Measurements from ENCODE around the gene PHYHIPL.
"Not testable (repeated sequence)": the region's sequence is repeated elsewhere in the genome, so short reads cannot be mapped to it uniquely, and the experiment has no call there.

Gene PHYHIPL

DNA sequence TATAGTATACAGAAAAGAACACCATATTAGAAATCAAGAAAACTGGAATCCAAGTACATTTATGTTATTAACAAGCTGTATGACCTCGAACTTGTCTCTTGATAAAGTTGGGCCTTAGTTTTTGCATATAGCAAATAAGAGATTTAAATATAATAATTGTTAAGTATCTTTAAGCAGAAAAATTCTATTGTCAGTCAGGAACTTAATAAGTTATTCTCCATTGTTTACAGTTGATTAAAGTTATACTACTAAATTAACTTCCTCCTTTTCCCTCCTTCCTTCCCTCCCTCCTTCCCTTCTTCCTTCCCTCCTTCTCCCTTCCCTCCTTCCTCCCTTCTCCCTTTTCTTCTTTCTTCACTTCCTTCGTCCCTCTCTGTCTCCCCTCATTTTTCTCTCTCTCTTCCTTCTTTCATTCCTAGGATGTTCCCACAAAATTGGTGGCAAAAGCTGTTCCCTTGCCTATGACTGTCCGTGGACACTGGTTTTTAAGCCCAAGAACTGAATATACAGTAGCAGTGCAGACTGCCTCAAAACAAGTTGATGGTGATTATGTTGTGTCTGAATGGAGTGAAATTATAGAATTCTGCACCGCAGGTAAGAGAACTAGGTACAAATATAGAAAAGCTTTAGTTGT lies 59.7 kb downstream of the PHYHIPL start:
- Histone ChIP-seq H3K9me3 (ENCODE audit: control insufficient read depth, insufficient read depth, low read length) (no peaks in the 10 kb centered on the region), H3K27ac (ENCODE audit: low read depth, low read length) (no peak overlapping the region), H3K36me3 (ENCODE audit: control insufficient read depth, insufficient read depth, low read length) (no peaks in the 10 kb centered on the region), H3K9ac (ENCODE audit: low read depth, low read length) (no peak overlapping the region), H3K27me3 (ENCODE audit: control insufficient read depth, insufficient read depth, low read length) (no peaks in the 10 kb centered on the region), H3K4me1 (ENCODE audit: control insufficient read depth, insufficient read depth, low read length) (no peaks in the 10 kb centered on the region), H3K4me3 (ENCODE audit: low read depth, low read length) (no peak overlapping the region)

DNA sequence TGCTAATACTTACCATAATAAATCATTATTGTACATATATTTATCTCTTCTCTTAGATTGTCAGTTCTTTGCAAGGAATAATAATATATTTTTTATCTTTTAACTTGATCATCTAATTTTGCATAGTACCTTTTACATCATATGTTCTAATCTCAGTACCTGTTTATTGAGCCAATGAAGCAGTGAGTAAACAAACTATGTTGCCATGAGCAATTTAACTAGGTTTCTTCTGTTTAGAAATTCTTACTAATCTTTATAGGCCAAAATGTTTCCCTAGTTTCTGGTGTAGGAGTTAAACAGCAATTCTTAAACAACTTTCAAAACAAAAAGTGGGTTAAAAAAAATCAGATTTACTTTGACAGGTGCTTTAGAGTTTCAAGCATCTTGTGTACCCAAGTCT lies 61.3 kb downstream of the PHYHIPL start:
- H3K36me3 ChIP-seq (ENCODE audit: control insufficient read depth, insufficient read depth, low read length), result no peaks in the 10 kb centered on the region
- H3K4me1 ChIP-seq (ENCODE audit: control insufficient read depth, insufficient read depth, low read length), result no peaks in the 10 kb centered on the region

DNA sequence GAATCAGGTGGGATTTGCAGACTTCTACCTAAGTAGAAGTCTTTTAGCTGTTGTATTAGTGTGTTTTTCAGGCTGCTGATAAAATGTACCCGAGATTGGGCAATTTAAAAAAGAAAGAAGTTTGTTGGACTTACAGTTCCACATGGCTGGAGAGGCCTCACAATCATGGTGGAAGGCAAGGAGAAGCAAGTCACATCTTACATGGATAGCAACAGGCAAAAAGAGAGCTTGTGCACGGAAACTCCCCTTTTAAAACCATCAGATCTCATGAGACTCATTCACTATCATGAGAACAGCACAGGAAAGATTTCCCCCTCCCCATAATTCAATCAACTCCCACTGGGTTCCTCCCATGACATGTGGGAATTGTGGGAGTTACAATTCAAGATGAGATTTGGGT lies 62.7 kb downstream of the PHYHIPL start:
- H3K36me3 ChIP-seq (ENCODE audit: control insufficient read depth, insufficient read depth, low read length); H3K4me3 ChIP-seq (ENCODE audit: low read depth, low read length); H3K27ac ChIP-seq (ENCODE audit: low read depth, low read length); H3K9me3 ChIP-seq (ENCODE audit: control insufficient read depth, insufficient read depth, low read length); H3K9ac ChIP-seq (ENCODE audit: low read depth, low read length); H3K4me1 ChIP-seq (ENCODE audit: control insufficient read depth, insufficient read depth, low read length); H3K27me3 ChIP-seq (ENCODE audit: control insufficient read depth, insufficient read depth, low read length): not testable (repeated sequence)

More for the DNA sequence above, 61.3 kb downstream of the PHYHIPL start:
- no peaks in the 10 kb centered on the region for H3K9me3 ChIP-seq (ENCODE audit: control insufficient read depth, insufficient read depth, low read length)
- H3K27ac ChIP-seq (ENCODE audit: low read depth, low read length), result no peak overlapping the region
- H3K4me3 ChIP-seq (ENCODE audit: low read depth, low read length), result no peak overlapping the region
- H3K27me3 ChIP-seq (ENCODE audit: control insufficient read depth, insufficient read depth, low read length), result no peaks in the 10 kb centered on the region
- no peak overlapping the region for H3K9ac ChIP-seq (ENCODE audit: low read depth, low read length)

DNA sequence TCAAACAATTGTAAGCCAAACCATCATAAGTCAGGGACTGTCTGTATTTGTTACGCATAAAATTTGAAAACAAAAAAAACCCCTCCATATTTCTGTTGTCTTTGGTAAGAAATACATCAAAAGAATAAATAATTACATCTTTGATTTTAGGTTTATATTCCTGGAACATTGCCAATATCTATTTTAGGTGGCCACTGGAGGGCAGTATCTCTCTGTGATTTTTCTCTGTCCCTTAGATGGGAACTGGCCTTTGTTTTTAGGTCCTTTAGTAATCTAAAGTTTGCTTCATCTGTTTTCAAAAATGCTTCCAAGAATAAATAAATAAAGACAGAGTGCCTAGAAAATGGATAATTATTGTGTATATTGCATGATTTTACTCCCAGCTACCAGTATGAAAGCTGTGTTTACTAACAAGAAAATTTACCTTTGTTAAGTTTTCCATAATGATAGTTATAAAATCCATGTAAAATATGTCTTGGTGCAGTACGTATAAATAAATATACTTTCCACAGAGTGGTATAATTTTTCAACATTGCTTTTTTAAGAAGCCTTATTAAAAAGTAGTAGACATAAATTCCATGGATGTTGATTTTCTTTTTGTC lies 64.2 kb downstream of the PHYHIPL start:
- Histone ChIP-seq H3K27ac (ENCODE audit: low read depth, low read length) (no peak overlapping the region), H3K9me3 (ENCODE audit: control insufficient read depth, insufficient read depth, low read length) (no peaks in the 10 kb centered on the region), H3K4me1 (ENCODE audit: control insufficient read depth, insufficient read depth, low read length) (no peaks in the 10 kb centered on the region), H3K9ac (ENCODE audit: low read depth, low read length) (no peak overlapping the region), H3K4me3 (ENCODE audit: low read depth, low read length) (no peak overlapping the region), H3K27me3 (ENCODE audit: control insufficient read depth, insufficient read depth, low read length) (no peaks in the 10 kb centered on the region), H3K36me3 (ENCODE audit: control insufficient read depth, insufficient read depth, low read length) (no peaks in the 10 kb centered on the region)

DNA sequence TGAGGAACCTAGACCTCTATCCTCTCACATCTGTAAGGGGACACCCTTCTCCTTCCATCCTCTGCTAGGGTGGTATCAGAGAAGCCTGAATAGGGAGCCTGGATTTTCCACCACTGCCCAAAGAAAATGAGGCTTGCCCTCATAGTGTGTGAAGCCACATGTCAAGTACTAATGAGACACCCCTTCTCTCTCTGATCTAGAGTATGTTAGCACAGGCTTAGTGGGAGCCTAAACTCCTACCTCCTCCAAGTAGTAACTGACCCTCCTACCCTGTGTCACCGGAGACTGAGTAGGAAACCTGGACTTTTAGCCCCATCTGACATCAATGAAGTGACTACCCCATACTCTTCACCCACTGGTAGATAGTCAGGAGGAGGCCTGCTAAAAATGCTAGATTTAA lies 65.6 kb downstream of the PHYHIPL start:
- Histone ChIP-seq H3K36me3 (ENCODE audit: control insufficient read depth, insufficient read depth, low read length) (no peaks in the 10 kb centered on the region), H3K27ac (ENCODE audit: low read depth, low read length) (no peak overlapping the region), H3K27me3 (ENCODE audit: control insufficient read depth, insufficient read depth, low read length) (no peaks in the 10 kb centered on the region), H3K9me3 (ENCODE audit: control insufficient read depth, insufficient read depth, low read length) (no peaks in the 10 kb centered on the region), H3K4me1 (ENCODE audit: control insufficient read depth, insufficient read depth, low read length) (no peaks in the 10 kb centered on the region), H3K9ac (ENCODE audit: low read depth, low read length) (no peak overlapping the region), H3K4me3 (ENCODE audit: low read depth, low read length) (no peak overlapping the region)

DNA sequence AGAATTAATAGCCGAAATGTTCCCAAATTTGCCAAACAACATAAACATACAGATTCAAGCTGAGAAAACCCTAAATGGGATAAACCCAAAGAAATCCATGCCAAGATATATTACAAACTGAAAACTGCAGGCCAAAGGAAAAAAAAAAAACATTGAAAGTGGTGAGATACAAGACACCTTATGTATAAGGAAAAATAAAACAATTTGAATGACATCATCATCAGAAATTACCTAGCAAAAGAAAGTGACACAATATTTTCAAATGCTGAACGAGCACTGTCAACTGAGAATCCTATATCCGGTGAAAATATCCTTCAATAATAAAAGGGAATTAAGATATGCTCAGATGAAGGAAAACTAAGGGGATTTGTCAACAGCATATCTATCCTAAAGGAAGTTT lies 66.5 kb downstream of the PHYHIPL start:
- Histone ChIP-seq H3K27me3 (ENCODE audit: control insufficient read depth, insufficient read depth, low read length) (no peaks in the 10 kb centered on the region), H3K9ac (ENCODE audit: low read depth, low read length) (no peak overlapping the region), H3K36me3 (ENCODE audit: control insufficient read depth, insufficient read depth, low read length) (no peaks in the 10 kb centered on the region), H3K4me3 (ENCODE audit: low read depth, low read length) (no peak overlapping the region), H3K9me3 (ENCODE audit: control insufficient read depth, insufficient read depth, low read length) (no peaks in the 10 kb centered on the region), H3K4me1 (ENCODE audit: control insufficient read depth, insufficient read depth, low read length) (no peaks in the 10 kb centered on the region), H3K27ac (ENCODE audit: low read depth, low read length) (no peak overlapping the region)

DNA sequence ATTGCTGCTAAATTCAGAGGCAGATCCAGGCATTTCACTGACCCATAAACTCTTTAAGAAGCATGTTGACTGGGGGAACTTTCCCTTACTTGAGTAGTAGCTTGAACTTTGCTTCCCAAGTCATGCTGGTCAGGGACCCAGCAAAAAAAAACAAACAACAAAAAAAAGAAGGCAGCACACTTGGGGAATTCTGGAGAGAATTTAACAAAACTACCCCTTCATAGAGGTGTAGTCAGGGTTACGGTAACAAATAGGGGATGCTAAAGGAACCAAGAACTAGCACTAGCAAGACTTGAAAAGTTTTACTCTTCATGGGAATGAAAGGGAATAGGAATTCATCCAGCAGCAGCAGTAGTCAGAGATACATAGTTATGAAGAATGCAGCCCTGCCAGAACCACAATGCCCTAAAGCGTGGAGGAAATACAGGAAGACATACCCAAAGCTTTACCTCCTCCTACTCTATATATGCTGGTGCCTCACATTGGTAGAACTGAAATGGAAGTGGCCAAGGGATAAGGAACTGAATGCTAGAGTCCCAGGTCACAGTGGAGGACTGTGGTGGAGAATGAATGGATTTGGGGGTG lies 67.3 kb downstream of the PHYHIPL start:
- H3K4me1 ChIP-seq (ENCODE audit: control insufficient read depth, insufficient read depth, low read length), result no peaks in the 10 kb centered on the region
- H3K27me3 ChIP-seq (ENCODE audit: control insufficient read depth, insufficient read depth, low read length), result no peaks in the 10 kb centered on the region
- H3K9me3 ChIP-seq (ENCODE audit: control insufficient read depth, insufficient read depth, low read length), result no peaks in the 10 kb centered on the region
- no peak overlapping the region for H3K27ac ChIP-seq (ENCODE audit: low read depth, low read length)
- H3K4me3 ChIP-seq (ENCODE audit: low read depth, low read length), result no peak overlapping the region
- no peak overlapping the region for H3K9ac ChIP-seq (ENCODE audit: low read depth, low read length)
- H3K36me3 ChIP-seq (ENCODE audit: control insufficient read depth, insufficient read depth, low read length), result no peaks in the 10 kb centered on the region

DNA sequence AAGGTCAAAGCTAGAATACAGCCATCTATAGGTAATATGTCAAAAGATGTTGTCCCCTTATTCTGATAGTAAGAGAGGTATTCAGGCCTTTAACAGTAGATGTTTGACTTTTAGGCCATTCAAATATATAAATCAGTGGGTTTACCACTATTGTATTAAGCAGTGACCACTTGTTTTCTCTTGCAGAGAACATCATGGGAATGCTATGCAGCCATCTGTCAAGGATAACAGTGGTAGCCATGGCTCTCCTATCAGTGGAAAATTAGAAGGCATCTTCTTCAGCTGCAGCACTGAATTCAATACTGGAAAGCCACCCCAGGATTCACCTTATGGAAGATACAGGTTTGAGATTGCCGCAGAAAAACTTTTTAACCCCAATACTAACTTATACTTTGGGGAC lies 68.4 kb downstream of the PHYHIPL start:
- H3K4me1 ChIP-seq (ENCODE audit: control insufficient read depth, insufficient read depth, low read length), result no peaks in the 10 kb centered on the region

DNA sequence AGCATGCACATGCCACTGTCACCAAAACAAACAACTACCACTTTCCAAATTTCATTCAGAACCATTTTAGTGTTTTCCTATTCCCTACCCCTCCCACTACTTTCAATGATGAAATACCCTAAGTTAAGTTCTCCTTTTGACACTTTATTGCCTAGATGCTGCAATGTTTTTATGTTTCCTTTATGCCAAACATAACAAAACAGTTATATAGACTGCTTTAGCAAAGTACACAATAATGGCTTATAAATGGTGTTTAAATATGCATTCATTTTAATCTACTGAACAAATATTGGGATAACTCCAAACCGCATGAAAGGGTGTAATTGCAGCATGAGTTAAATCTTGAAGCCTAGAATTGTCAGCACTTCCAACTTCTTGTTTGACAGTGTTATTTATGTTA lies 69.2 kb downstream of the PHYHIPL start:
- Histone ChIP-seq H3K9me3 (ENCODE audit: control insufficient read depth, insufficient read depth, low read length) (no peaks in the 10 kb centered on the region), H3K27ac (ENCODE audit: low read depth, low read length) (no peak overlapping the region), H3K27me3 (ENCODE audit: control insufficient read depth, insufficient read depth, low read length) (no peaks in the 10 kb centered on the region), H3K4me1 (ENCODE audit: control insufficient read depth, insufficient read depth, low read length) (no peaks in the 10 kb centered on the region), H3K36me3 (ENCODE audit: control insufficient read depth, insufficient read depth, low read length) (no peaks in the 10 kb centered on the region), H3K4me3 (ENCODE audit: low read depth, low read length) (no peak overlapping the region), H3K9ac (ENCODE audit: low read depth, low read length) (no peak overlapping the region)

More for the DNA sequence above, 68.4 kb downstream of the PHYHIPL start:
- Histone ChIP-seq H3K36me3 (ENCODE audit: control insufficient read depth, insufficient read depth, low read length) (no peaks in the 10 kb centered on the region), H3K27me3 (ENCODE audit: control insufficient read depth, insufficient read depth, low read length) (no peaks in the 10 kb centered on the region), H3K27ac (ENCODE audit: low read depth, low read length) (no peak overlapping the region), H3K9ac (ENCODE audit: low read depth, low read length) (no peak overlapping the region), H3K4me3 (ENCODE audit: low read depth, low read length) (no peak overlapping the region), H3K9me3 (ENCODE audit: control insufficient read depth, insufficient read depth, low read length) (no peaks in the 10 kb centered on the region)

DNA sequence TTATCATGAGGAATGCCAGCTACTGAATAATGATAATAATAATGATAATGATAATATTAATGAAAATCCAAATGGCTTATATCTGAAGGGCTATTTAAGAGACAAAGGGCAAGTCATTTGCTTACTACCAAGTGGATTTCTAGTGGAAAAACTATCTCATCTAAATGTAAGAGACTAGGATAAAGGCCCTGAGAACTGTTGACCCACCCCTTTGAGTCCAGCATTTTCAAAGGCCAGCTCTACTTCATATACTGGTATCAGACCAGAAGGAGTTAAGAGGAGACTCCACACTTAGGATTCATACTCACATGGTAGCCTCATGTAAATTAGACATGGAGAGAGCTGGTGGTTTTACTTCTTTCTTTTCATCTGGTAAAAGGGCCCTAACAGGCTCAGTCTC lies 76.0 kb downstream of the PHYHIPL start:
- Histone ChIP-seq H3K27me3 (ENCODE audit: control insufficient read depth, insufficient read depth, low read length) (no peaks in the 10 kb centered on the region), H3K4me1 (ENCODE audit: control insufficient read depth, insufficient read depth, low read length) (no peaks in the 10 kb centered on the region), H3K27ac (ENCODE audit: low read depth, low read length) (no peak overlapping the region), H3K4me3 (ENCODE audit: low read depth, low read length) (no peak overlapping the region), H3K9ac (ENCODE audit: low read depth, low read length) (no peak overlapping the region), H3K9me3 (ENCODE audit: control insufficient read depth, insufficient read depth, low read length) (no peaks in the 10 kb centered on the region), H3K36me3 (ENCODE audit: control insufficient read depth, insufficient read depth, low read length) (no peaks in the 10 kb centered on the region)

DNA sequence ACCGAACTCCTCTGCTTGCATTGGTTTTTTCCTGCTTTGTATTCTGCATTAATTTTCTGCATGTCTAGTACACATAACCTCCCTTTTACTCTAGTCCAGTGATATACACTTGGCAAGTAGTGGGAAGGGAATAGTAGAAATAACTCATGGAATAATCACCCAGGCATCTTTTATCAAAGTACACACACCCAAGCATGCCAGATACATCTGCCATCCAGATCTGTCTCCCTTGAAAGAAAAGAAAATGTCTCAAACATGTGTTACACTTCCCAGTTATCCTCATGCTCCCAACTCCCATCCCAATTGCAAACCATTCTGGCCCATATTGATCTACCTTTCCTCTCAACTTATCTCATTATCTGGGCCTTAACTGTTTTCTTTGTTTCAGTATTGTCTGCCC lies 79.0 kb downstream of the PHYHIPL start:
- no peaks in the 10 kb centered on the region for H3K4me1 ChIP-seq (ENCODE audit: control insufficient read depth, insufficient read depth, low read length)
- no peaks in the 10 kb centered on the region for H3K27me3 ChIP-seq (ENCODE audit: control insufficient read depth, insufficient read depth, low read length)
- no peaks in the 10 kb centered on the region for H3K9me3 ChIP-seq (ENCODE audit: control insufficient read depth, insufficient read depth, low read length)
- H3K36me3 ChIP-seq (ENCODE audit: control insufficient read depth, insufficient read depth, low read length), result no peaks in the 10 kb centered on the region
- no peak overlapping the region for H3K27ac ChIP-seq (ENCODE audit: low read depth, low read length)
- H3K9ac ChIP-seq (ENCODE audit: low read depth, low read length), result no peak overlapping the region
- H3K4me3 ChIP-seq (ENCODE audit: low read depth, low read length), result no peak overlapping the region

Measured in HUES48 (cell line).